HG03097 (cell line): ENCODE results near the gene KCNJ15.

ENCODE experiments used
- ATAC-seq: cut with Tn5 transposase; IDR thresholded peaks from one replicate; pipeline ENCODE4 v1.9.1; 2021; ENCODE audit not compliant: unreplicated experiment, low FRiP score

Gene KCNJ15

GRCh38 chr21:38322311-38322950 lies 65.6 kb downstream of the KCNJ15 start:
- ATAC-seq, result no peak

GRCh38 chr21:38323721-38324531 lies 67.1 kb downstream of the KCNJ15 start:
- no peak for ATAC-seq

- no peak for ATAC-seq
Observed at GRCh38 chr21:38325216-38325615, 68.4 kb downstream of the KCNJ15 start.

- no peak for ATAC-seq
Observed at GRCh38 chr21:38325731-38326420, 69.1 kb downstream of the KCNJ15 start.

GRCh38 chr21:38326429-38326828 lies 69.6 kb downstream of the KCNJ15 start:
- ATAC-seq, result no peak

- ATAC-seq, result no peak
Observed at GRCh38 chr21:38326899-38327298, 70.1 kb downstream of the KCNJ15 start.

- peak; percentile 62 for ATAC-seq
Observed at GRCh38 chr21:38327984-38328383, 71.2 kb downstream of the KCNJ15 start.

GRCh38 chr21:38329162-38329561 lies 72.4 kb downstream of the KCNJ15 start:
- ATAC-seq, result no peak

- no peak for ATAC-seq
Observed at GRCh38 chr21:38330666-38331065, 73.9 kb downstream of the KCNJ15 start.

- ATAC-seq, result no peak
Observed at GRCh38 chr21:38333301-38334272, 76.8 kb downstream of the KCNJ15 start.

- no peak for ATAC-seq
Observed at GRCh38 chr21:38334866-38335265, 78.1 kb downstream of the KCNJ15 start.

- ATAC-seq, result no peak
Observed at GRCh38 chr21:38337793-38338192, 81.0 kb downstream of the KCNJ15 start.

GRCh38 chr21:38340131-38340530 lies 83.3 kb downstream of the KCNJ15 start:
- no peak for ATAC-seq

- no peak for ATAC-seq
Observed at GRCh38 chr21:38341546-38342012, 84.8 kb downstream of the KCNJ15 start.

GRCh38 chr21:38342739-38343138 lies 85.9 kb downstream of the KCNJ15 start:
- ATAC-seq, result no peak

- no peak for ATAC-seq
Observed at GRCh38 chr21:38343691-38344090, 86.9 kb downstream of the KCNJ15 start.

GRCh38 chr21:38346286-38346685 lies 89.5 kb downstream of the KCNJ15 start:
- no peak for ATAC-seq

GRCh38 chr21:38349111-38349746 lies 92.4 kb downstream of the KCNJ15 start:
- ATAC-seq, result no peak

GRCh38 chr21:38349977-38350376 lies 93.2 kb downstream of the KCNJ15 start:
- no peak for ATAC-seq

GRCh38 chr21:38350684-38351083 lies 93.9 kb downstream of the KCNJ15 start:
- no peak for ATAC-seq
